Keratinocyte (primary cell): ENCODE data around the gene CNTNAP5. TPM values are rescaled to one million over a fixed set of nuclear protein-coding genes. Genes with fewer than 3 reads are reported as not detected.

ENCODE experiments used
- DNase-seq: peaks from one replicate; pipeline ENCODE4 v3.0.0-alpha.2; 2011; ENCODE audit warnings: low read depth, missing footprints, low spot score
- FAIRE-seq: peaks from 2 replicates; lab custom pipeline; 2011; peaks lifted over from hg19 to GRCh38; lab: Jason Lieb, UNC
- H2AFZ ChIP-seq: 2 replicates; pipeline ENCODE4 v1.6.0; 2012; ENCODE audit warnings: low read length, control low read depth, inconsistent platforms; ENCODE audit not compliant: control insufficient read depth
- H3K27ac ChIP-seq: 2 replicates; pipeline ENCODE4 v1.5.1; 2011; ENCODE audit warnings: low read length; ENCODE audit not compliant: control insufficient read depth, insufficient read depth
- H3K27me3 ChIP-seq: 3 replicates; pipeline ENCODE4 v1.6.0; 2011; ENCODE audit warnings: low read length; ENCODE audit not compliant: control insufficient read depth, insufficient read depth; ENCODE audit errors: extremely low read depth
- H3K36me3 ChIP-seq, 2 experiments: 2 replicates in 1 of 2; 3 replicates in 1 of 2; pipeline ENCODE4 v1.5.1; 2011; ENCODE audit warnings: low read length in 2 of 2, mild to moderate bottlenecking in 1 of 2; ENCODE audit not compliant: control insufficient read depth in 2 of 2, insufficient read depth in 2 of 2; ENCODE audit errors: extremely low read depth in 1 of 2
- H3K4me1 ChIP-seq: 3 replicates; pipeline ENCODE4 v1.5.1; 2011; ENCODE audit warnings: low read length; ENCODE audit not compliant: control insufficient read depth, insufficient read depth; ENCODE audit errors: extremely low read depth
- H3K4me2 ChIP-seq: 3 replicates; pipeline ENCODE4 v1.6.0; 2011; ENCODE audit warnings: low read depth, low read length; ENCODE audit not compliant: control insufficient read depth, insufficient read depth; ENCODE audit errors: extremely low read depth
- H3K4me3 ChIP-seq, 3 experiments: fragments of 200-600 bp in 1 of 3; sonication (generic) in 1 of 3; 2 replicates in 2 of 3; 3 replicates in 1 of 3; pipeline ENCODE4 v1.5.1; 2011 to 2016; ENCODE audit warnings: low read length in 3 of 3, mild to moderate bottlenecking in 3 of 3, control low read depth in 2 of 3, inconsistent platforms in 1 of 3, low read depth in 1 of 3, mixed read lengths in 1 of 3, mixed run types in 1 of 3, moderate library complexity in 1 of 3; ENCODE audit not compliant: control insufficient read depth in 2 of 3, insufficient read depth in 2 of 3; ENCODE audit errors: extremely low read depth in 1 of 3
- H3K79me2 ChIP-seq: 2 replicates; pipeline ENCODE4 v1.6.0; 2012; ENCODE audit warnings: low read length; ENCODE audit not compliant: control insufficient read depth, insufficient read depth
- H3K9ac ChIP-seq: 3 replicates; pipeline ENCODE4 v1.6.0; 2011; ENCODE audit warnings: low read length; ENCODE audit not compliant: control insufficient read depth, insufficient read depth; ENCODE audit errors: extremely low read depth
- H3K9me1 ChIP-seq: 3 replicates; pipeline ENCODE4 v1.6.0; 2011; ENCODE audit warnings: low read length; ENCODE audit not compliant: control insufficient read depth, insufficient read depth; ENCODE audit errors: extremely low read depth
- H3K9me3 ChIP-seq: 2 replicates; pipeline ENCODE4 v1.5.1; 2012; ENCODE audit warnings: low read depth, low read length; ENCODE audit not compliant: control insufficient read depth
- H4K20me1 ChIP-seq: 3 replicates; pipeline ENCODE4 v1.6.0; 2011; ENCODE audit warnings: low read length; ENCODE audit not compliant: control insufficient read depth, insufficient read depth; ENCODE audit errors: extremely low read depth
- CTCF ChIP-seq, 3 experiments: IDR thresholded peaks in 1 of 3; conservative IDR thresholded peaks in 1 of 3; optimal IDR thresholded peaks in 1 of 3; 2 replicates in 2 of 3; 3 replicates in 1 of 3; pipeline versions ENCODE3 to v1.5.1; 2011; ENCODE audit warnings: low read length in 3 of 3, mild to moderate bottlenecking in 3 of 3, moderate library complexity in 2 of 3, control low read depth in 1 of 3, inconsistent platforms in 1 of 3; ENCODE audit not compliant: insufficient read depth in 2 of 3; ENCODE audit errors: extremely low read depth in 1 of 3
- EZH2 ChIP-seq: IDR thresholded peaks from one replicate; pipeline ENCODE4 v1.6.1; 2012; ENCODE audit warnings: inconsistent platforms, mild to moderate bottlenecking, low read length, moderate library complexity
- dilution Hi-C: fragments of 300-500 bp; cut with MboI; formaldehyde crosslinking; loops from one replicate; pipeline ENCODE4 v1.7.0; 2020; ENCODE audit warnings: low sequenced_read_pairs; ENCODE audit not compliant: extremely low pct_ligation_motif_present
- polyA plus RNA-seq, 5 experiments: library from polyadenylated mRNA; depleted of rRNA in 3 of 5; stranded (reverse) in 3 of 5; stranded (forward) in 1 of 5; unstranded in 1 of 5; fragments of >200 nt; gene quantifications; 1 replicate in 1 of 5; 2 replicates in 3 of 5; 3 replicates in 1 of 5; pipeline versions ENCODE4 v1.2.1 to v1.2.3, GENCODE V29; 2011 to 2012; ENCODE audit warnings: missing spikeins in 2 of 5, low read depth in 1 of 5, low replicate concordance in 1 of 5

Gene CNTNAP5
- polyA plus RNA-seq, 1 donor (not counting 4 experiments of a cell fraction or from before 2014, with no cell fraction given): not detected

DNA sequence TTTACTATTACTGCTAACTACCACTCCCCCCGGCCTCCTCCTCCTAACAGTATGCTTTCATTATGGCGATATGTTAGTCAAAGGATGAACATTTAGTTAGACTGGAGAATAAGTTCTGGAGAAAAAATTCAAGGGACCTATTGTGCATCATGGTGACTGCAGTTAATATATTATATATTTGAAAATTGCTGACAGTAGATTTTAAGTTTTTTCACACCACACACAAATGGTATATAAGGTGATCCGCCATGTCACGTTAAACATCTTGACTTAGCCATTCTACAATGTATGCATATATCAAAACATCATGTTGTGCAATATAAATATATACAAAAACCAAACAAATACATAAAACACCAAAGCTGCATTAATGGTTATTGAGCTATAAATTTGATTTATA is 873.7 kb downstream of the CNTNAP5 start:
- Histone ChIP-seq H3K36me3 (no peaks in the 10 kb centered on the region), H2AFZ (no peak overlapping the region), H3K9ac (no peak overlapping the region), H3K9me1 (no peaks in the 10 kb centered on the region), H3K4me2 (no peak overlapping the region), H3K27me3 (no peaks in the 10 kb centered on the region), H3K27ac (no peak overlapping the region), H3K79me2 (no peaks in the 10 kb centered on the region), H4K20me1 (no peaks in the 10 kb centered on the region), H3K4me3 (no peak overlapping the region), H3K4me1 (no peaks in the 10 kb centered on the region), H3K9me3 (peaks cover 5% of the 10 kb centered on the region)
- dilution Hi-C loops: no loop called here
- DNase-seq: no peak
- TF ChIP-seq EZH2 (no peak), CTCF (optimal IDR thresholded peaks at IDR 0.05 in 1 of 3, IDR thresholded peaks at IDR 0.05 in 1 of 3, conservative IDR thresholded peaks at IDR 0.05 in 1 of 3; ENCODE audit: extremely low read depth in 1 of 3, insufficient read depth in 2 of 3, low read length in 3 of 3) (no peak)
- no peak for FAIRE-seq

DNA sequence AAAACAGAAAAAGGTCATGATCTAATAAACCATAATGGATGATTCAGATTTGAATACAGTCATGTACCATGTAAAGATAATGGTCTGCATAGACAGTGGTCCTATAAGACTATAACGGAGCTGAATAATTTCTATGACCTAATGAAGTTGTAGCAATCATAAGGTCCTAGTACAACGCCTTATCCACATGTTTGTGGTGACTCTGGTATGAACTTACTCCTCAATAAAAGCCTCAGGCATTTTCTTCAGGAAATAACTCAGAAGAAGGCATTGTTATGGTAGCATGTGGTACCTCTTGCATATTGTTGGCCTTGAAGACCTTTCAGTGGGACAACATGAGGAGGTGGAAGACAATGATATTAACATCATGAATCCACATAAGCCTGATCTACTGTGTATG is 883.3 kb downstream of the CNTNAP5 start:
- no peaks in the 10 kb centered on the region for H3K27me3 ChIP-seq
- no peaks in the 10 kb centered on the region for H3K9me3 ChIP-seq
- H3K36me3 ChIP-seq: no peaks in the 10 kb centered on the region
- H2AFZ ChIP-seq: no peak overlapping the region
- no peak for DNase-seq
- no peaks in the 10 kb centered on the region for H4K20me1 ChIP-seq
- no peak for FAIRE-seq
- H3K4me3 ChIP-seq: no peak overlapping the region
- no peaks in the 10 kb centered on the region for H3K4me1 ChIP-seq
- no peak overlapping the region for H3K4me2 ChIP-seq
- H3K79me2 ChIP-seq: no peaks in the 10 kb centered on the region
- dilution Hi-C loops: no loop called here
- TF ChIP-seq CTCF (optimal IDR thresholded peaks at IDR 0.05 in 1 of 3, IDR thresholded peaks at IDR 0.05 in 1 of 3, conservative IDR thresholded peaks at IDR 0.05 in 1 of 3; ENCODE audit: extremely low read depth in 1 of 3, insufficient read depth in 2 of 3, low read length in 3 of 3) (no peak), EZH2 (no peak)
- H3K9ac ChIP-seq: no peak overlapping the region
- no peaks in the 10 kb centered on the region for H3K9me1 ChIP-seq
- H3K27ac ChIP-seq: no peak overlapping the region
